WTC11 (cell line): ENCODE data around the gene SMAD3.

Source experiments
- CBFB ChIP-seq: sonication (generic); formaldehyde crosslinking; IDR thresholded peaks from 2 replicates; pipeline ENCODE4 v1.8.1; 2022; ENCODE audit warnings: mild to moderate bottlenecking, low read depth, missing genetic modification reagents
- CREM ChIP-seq: sonication (generic); formaldehyde crosslinking; IDR thresholded peaks from 2 replicates; pipeline ENCODE4 v1.8.1; 2022; ENCODE audit warnings: mild to moderate bottlenecking, missing genetic modification reagents, moderate library complexity
- FOXP1 ChIP-seq: sonication (generic); formaldehyde crosslinking; IDR thresholded peaks from 2 replicates; pipeline ENCODE4 v1.8.0; 2022; ENCODE audit warnings: missing genetic modification reagents, mild to moderate bottlenecking, moderate library complexity, borderline replicate concordance
- NR3C1 ChIP-seq: sonication (generic); formaldehyde crosslinking; conservative IDR thresholded peaks from 2 replicates; pipeline ENCODE4 v1.8.1; 2023; ENCODE audit warnings: low read depth, mild to moderate bottlenecking, missing genetic modification reagents
- RELA ChIP-seq: sonication (generic); formaldehyde crosslinking; IDR thresholded peaks from 2 replicates; pipeline ENCODE4 v1.8.1; 2022; ENCODE audit warnings: missing genetic modification reagents, mild to moderate bottlenecking, borderline replicate concordance
- USF2 ChIP-seq: sonication (generic); formaldehyde crosslinking; IDR thresholded peaks from 2 replicates; pipeline ENCODE4 v1.8.1; 2023; ENCODE audit warnings: mild to moderate bottlenecking, missing genetic modification reagents, moderate library complexity
- ZNF396 ChIP-seq: fragments of 250-450 bp; sonication (Bioruptor Pico); IDR thresholded peaks from 2 replicates; pipeline ENCODE4 v1.8.0; 2021; ENCODE audit warnings: mild to moderate bottlenecking, moderate library complexity, borderline replicate concordance
- ZNF423 ChIP-seq: fragments of 250-450 bp; sonication (Bioruptor Pico); IDR thresholded peaks from 2 replicates; pipeline ENCODE4 v2.1.2; 2022; ENCODE audit warnings: mild to moderate bottlenecking, moderate library complexity
- TF ChIP-seq, protein P1 (sequence below): fragments of 200-600 bp; IDR thresholded peaks from 2 replicates; pipeline ENCODE4 v1.8.0; 2022; ENCODE audit warnings: antibody characterized with exemption
- TF ChIP-seq, protein P2 (sequence below): sonication (generic); formaldehyde crosslinking; IDR thresholded peaks from 2 replicates; pipeline ENCODE4 v1.8.0; 2022; ENCODE audit warnings: mild to moderate bottlenecking, missing genetic modification reagents

DNA sequence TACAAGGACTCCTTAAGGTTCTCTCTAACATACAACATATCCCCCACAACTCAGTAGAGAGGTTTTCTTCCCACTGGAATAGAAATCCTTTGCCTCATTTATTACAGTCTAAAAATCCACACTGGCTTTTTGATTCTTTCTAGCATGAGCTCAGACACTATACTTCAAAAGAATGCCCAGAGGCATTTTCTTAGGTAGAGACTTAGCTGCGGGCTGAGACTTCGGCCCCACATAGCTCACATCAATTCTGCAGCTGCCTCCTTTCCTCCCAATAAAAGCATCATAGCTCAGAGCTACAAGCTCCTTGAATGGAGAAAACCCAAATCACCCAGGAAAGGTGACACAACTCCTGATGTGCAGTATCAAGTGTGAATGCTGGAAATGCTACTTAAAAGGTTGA, 136.7 kb downstream of the SMAD3 start:
- TF ChIP-seq, protein P1, sequence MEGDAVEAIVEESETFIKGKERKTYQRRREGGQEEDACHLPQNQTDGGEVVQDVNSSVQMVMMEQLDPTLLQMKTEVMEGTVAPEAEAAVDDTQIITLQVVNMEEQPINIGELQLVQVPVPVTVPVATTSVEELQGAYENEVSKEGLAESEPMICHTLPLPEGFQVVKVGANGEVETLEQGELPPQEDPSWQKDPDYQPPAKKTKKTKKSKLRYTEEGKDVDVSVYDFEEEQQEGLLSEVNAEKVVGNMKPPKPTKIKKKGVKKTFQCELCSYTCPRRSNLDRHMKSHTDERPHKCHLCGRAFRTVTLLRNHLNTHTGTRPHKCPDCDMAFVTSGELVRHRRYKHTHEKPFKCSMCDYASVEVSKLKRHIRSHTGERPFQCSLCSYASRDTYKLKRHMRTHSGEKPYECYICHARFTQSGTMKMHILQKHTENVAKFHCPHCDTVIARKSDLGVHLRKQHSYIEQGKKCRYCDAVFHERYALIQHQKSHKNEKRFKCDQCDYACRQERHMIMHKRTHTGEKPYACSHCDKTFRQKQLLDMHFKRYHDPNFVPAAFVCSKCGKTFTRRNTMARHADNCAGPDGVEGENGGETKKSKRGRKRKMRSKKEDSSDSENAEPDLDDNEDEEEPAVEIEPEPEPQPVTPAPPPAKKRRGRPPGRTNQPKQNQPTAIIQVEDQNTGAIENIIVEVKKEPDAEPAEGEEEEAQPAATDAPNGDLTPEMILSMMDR: no peak
- TF ChIP-seq CREM (no peak), ZNF423 (CRISPR knock-in tag) (no peak), CBFB (CRISPR knock-in tag) (no peak), RELA (CRISPR knock-in tag) (no peak), FOXP1 (CRISPR knock-in tag) (no peak), ZNF396 (CRISPR knock-in tag) (no peak), USF2 (CRISPR knock-in tag) (no peak), NR3C1 (CRISPR knock-in tag) (no peak)
- TF ChIP-seq, protein P2, sequence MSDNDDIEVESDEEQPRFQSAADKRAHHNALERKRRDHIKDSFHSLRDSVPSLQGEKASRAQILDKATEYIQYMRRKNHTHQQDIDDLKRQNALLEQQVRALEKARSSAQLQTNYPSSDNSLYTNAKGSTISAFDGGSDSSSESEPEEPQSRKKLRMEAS (CRISPR knock-in tag): no peak
